NCI-H748 treated with DMSO at 0.1 percent for 48 hours (cell line): ENCODE data around the gene GALT.
"Not testable (repeated sequence)": the region's sequence is repeated elsewhere in the genome, so short reads cannot be mapped to it uniquely, and the experiment has no call there.

Experiments
- DNase-seq: peaks from one replicate; lab custom pipeline; 2025; lab: John Stamatoyannopoulos, UW

Gene GALT

DNA sequence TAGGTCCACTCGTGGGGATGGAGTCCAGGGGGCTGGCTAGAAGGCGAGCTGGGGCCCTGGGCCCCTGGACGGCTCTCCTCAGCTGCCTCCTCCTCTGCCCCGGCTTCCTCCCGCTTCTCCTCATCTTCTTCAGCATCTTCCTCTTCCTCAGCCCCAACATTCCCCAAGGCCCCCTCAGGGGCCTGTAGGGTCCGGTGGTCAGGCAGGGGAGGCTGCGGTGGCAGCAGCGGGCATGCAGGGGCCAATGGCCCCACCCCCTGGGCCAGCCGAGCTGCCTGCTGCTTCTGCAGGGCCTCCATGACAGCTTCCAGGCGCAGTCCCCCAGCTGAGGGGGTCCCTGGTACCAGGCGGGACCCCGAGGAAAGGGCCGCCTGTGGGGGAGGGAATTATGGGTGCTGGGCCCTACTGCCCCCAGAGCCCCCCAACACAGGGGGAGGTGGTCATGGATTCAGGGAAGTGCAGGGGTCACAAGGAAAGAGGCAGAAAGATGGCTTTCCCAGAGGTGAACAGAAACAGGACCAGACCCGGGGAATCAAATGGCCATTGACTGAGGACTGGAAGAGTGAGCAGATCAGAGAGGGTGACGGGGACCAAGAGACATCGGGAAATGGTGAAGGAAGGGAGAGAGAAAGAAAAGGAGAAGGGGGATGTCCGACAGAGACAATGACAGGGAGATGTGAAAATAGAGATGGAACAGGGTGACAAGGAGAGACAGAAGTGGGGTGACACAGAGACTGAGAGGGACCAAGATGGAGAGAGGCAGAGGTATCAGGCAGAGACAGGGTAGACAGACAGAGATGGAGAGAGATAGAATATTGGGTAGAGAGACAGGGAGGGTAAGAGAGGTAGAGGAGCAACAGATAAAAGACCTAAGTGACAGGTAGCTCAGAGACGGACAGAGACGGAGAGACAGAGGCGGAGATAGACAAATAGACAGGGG is 18.5 kb upstream of the GALT start:
- DNase-seq: no peak

DNA sequence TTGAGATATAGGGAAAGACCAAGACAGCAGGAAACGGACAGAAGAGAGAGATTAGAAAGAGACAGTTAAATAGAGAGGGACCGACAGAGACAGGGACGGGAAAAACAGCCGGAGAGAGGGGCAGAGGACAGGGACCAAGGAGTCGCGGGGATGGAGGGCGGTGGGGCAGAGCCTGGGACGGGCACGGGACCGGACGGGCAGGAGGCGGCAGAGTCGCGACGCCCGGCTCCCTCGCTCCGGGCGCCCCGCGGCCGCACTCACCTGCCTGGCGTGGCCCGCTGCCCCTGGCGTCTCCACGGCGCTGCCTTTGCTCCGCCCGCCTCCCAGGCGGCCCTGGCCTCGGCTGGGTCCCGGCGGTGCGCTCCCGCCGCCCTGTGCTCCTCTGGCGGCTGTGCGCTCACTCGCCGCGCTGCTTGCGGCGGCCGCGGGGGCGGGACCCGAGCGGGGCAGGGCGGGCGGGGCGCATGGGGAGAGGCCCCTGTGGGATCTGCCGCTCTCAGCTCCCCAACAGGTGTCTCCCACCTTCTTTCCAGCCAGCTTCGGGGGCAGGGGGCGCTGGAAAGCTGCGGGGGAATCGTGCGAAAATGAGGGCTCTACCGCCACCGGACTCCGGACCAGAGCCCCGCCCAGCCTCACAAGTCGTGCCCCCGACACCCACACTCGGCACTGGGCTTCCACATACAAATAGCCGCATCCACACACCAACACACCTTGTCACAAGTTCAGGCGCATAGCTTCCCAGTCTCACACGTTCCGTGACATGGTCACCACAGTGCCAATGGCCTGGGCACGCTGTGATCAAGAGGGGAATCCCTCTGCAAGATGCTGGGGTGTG is 17.6 kb upstream of the GALT start, which contains the start of gene ARID3C:
Gene ARID3C, minus strand, starts transcription at position 411 of the 835 bp plus-strand sequence. CDS start 1,052 bp downstream, outside the sequence.
- no peak for DNase-seq

DNA sequence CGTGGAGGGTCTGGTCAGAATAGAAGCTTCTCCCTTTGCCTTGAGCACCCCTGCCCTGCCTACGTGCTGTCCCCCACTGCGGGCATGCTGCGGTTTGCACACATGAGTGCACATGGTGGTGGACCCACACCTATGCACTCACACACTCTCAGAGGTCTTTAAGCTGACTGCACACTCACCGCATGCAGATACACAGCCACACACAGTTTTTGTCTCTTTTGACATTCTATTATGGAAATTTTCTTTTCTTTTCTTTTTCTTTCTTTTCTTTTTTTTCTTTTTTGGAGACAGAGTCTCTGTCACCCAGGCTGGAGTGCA is 17.0 kb upstream of the GALT start:
- DNase-seq: no peak

DNA sequence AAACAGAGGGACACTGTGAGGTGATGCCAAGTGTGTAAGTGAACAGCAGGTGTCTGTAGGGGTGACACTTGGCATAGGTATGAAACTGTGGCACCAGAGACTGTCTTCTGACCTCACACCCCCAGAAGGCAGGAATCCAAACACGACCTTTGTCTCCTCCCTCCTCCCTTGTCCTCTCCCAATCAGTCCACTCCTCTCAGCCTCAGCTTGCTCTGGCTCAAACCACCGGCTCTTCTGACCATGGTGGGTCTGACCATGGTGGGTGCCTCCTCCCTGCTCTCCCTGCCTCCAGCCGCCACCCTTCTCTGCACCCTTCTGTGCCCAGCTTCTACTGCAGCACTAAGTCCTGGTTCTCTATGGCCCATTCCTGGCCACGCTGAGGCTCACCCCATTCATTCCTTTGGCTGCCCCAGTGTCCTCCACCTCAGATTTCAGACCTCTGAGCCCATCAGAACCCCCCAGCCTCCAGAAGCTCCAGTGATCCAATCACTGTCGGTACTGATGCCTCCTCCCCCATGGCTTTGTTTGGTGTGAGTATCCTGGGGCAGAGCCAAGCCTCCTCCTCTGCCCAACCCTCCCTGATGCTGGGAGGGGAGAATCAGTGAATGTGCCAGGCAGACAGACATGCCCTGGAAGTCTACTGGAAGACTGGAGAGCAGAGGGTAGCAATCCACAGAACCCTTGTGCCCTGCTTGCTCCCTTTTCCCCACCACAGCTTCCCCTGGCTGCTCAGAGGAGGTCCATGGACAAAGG is 15.9 kb upstream of the GALT start:
- DNase-seq: no peak

DNA sequence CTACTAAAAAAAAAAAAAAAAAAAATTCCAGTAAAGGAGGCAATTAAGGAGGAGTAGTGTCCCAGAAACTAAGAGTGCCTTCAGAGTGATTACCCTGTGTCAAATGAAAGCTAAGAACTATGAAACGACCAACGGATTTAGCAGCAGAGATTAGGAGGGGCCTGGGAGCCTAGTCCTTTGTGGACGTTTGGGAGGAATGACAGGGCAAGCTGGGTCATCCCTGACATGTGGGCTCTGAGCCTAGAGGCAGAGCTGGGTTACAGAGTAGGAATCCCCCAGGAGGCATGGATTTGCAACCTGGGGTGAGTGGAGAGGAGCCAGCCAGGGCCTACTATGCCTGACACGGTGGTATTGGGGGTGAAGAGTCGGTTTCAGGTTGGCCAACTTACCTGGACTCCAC is 13.3 kb upstream of the GALT start:
- no peak for DNase-seq

DNA sequence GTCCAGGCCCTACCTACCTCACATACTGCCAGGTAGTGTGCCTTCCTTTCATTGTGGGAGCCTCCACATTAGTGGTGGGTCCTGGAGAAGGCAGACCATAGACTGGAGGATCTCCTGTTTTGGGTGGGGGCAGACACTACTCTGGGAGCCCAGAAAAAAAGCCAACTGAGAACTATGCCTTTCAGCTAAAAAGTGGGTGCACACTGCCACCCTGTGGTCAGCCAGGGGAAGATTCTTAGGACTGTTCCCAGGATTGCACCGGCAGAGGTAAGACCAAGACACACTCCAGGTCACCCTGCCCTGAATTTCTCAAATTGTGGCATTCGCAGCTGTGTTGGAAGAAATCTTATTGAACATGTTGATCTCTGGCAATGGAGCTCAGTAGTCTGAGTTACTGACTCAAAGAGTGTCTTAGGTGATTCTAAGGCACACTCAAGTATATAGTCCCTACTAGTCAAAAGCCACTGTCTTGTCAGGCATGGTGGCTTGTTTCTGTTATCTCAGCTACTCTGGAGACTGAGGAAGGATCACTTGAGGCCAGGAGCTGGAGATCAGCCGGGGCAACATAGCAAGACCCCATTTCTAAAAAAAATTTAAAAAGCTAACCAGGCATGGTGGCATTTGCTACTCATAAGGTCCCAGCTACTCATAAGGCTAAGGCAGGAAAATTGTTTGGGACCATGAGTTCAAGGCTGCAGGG is 12.5 kb upstream of the GALT start:
- peak; percentile 54 for DNase-seq

DNA sequence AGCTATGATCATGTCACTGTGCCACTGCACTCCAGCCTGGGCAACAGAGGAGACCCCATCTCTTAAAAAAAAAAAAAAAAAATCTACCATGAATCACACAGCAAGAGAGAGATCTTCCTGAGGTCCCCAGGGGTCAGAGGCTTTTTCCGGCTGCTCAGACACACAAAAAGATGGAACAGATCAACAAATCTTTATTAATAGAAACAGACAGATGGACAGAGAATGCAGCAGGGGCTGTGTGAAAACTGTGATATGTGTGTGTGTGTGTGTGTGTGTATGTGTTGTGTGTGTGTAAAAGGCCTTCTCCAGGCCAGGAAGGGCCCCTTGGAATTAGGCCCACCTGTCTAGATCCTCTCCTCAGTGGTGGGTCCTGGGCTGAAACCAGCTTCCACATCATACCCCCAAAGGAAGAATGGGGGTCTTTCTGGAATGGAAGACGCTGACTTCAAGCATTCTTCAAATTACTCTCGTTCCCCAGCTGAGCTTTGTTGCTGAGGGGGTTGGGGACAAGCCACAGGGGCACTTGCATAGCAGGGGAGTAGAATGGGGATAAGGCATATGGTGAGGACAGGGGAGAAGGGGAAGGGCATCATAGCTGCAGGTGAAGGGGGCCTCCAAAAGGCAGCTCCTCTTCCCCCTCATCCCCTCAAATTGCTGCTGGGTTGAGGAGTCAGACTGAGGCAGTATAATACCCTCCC is 11.8 kb upstream of the GALT start:
- no peak for DNase-seq

DNA sequence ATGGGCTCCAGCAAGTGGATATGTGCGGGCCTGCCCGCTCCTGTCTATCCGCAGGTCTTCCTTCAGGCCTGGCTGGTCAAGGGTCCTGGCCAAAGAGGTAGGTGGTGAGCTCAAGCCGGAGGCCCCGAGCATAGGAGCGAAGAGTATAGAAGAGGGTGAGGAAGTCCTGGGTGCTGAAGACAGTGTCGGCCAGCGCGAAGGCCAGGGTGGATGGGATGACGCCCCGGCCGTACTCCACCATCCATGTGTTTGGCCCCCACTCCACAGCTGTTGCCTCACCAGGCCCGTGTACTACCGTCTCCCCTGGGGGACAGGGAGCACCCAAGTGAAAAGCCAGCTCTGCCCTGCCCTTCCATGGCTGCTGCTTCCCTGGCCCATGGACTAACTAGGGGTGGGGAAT is 10.9 kb upstream of the GALT start:
- no peak for DNase-seq

DNA sequence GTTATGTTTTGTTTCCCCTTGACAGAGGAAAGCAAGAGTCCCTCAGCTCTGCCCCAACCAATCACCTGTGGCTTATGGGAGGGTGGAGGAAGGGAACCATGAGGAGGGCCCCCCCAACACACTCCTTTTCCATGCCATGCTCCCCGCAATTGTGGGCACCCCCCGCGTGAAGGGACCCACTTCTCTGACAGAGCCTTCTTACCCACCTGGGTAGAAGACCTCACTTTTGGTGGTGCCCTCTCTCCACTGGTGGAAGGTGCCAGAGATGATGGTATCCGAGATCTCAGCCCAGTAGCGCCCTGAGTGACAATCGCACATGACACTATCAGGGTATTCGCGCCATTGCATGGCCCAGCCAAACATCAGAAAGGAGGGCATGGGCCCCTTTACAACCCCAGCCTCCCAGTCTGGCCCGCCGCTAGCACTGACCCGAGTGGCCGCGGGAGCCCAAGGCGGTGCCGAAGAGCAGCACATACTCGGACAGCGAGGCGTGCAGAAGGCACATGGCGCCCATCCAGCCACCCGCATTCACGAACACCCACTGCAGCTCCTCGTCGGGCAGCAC is 9.6 kb upstream of the GALT start:
- DNase-seq: no peak

DNA sequence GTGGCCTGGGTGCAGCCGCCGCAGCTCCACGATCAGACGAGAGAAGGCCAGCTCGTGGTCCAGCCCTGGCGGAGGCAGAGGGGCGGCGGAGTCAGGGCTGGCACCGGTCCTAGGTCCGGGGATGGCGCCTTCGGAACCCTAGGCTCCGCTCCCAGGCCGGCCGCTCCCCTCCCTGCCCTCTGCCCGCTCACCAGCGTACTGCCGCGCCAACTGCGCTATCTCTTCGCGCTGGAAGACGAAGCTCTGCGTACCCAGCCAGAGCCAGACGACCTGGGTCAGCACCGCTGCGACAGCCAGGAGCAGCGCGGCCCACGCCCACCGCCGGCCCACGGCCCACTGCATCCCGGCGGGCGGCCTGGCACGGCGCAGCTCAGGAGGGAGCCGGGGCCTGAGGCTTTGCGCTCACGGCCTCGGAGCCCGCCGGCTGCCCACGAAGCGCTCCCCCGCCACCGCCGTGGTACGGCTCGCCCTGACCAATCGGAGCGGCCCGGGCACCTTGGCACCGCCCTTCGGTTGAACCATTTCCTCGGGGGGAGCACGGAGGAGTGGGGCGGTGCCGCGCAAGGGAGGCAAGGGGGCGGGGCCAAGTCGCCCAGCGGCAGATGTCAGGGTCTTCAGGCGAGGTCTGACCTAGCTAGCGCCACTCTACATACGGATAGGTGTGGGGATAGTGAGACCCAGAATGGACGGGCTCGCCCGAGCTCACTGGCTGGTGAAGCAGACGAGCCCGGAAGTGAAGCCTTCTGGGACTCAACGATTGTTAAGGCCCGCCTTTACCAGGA is 8.9 kb upstream of the GALT start, which contains the start of gene SIGMAR1:
Gene SIGMAR1, minus strand, starts transcription at position 432 of the 782 bp plus-strand sequence. Its CDS starts 90 bp downstream, at position 342.
- DNase-seq: peak; percentile 66

DNA sequence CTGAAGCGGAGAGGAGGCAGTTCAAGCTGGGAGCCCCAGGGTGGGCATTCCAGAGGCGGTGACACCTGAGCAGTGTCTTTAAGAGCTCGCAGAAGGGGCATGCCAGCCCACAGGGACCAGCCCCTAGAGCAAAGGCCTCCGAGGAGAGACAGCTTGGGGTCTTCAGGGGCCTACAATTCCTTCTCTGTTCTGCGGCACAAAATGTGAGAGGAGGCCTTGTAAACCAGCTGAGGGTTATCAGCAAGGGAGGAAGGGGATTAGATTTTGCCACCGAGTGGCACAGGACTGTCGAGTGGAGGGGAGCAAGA is 8.4 kb upstream of the GALT start:
- no peak for DNase-seq

DNA sequence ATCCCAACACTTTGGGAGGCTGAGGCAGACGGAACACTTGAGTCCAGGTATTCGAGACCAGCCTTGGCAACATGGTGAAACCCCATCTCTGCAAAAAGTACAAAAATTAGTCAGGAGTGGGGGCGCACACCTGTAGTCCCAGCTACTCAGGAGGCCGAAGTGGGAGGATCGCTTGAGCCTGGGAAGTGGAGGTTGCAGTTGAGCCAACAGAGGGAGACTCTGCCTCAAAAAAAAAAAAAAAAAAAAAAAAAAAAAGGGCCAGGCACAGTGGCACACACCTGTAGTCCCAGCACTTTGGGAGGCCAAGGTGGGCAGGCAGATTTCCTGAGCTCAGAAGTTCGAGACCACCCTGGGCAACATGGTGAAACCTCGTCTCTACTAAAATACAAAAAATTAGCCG is 7.2 kb upstream of the GALT start:
- DNase-seq: not testable (repeated sequence)

DNA sequence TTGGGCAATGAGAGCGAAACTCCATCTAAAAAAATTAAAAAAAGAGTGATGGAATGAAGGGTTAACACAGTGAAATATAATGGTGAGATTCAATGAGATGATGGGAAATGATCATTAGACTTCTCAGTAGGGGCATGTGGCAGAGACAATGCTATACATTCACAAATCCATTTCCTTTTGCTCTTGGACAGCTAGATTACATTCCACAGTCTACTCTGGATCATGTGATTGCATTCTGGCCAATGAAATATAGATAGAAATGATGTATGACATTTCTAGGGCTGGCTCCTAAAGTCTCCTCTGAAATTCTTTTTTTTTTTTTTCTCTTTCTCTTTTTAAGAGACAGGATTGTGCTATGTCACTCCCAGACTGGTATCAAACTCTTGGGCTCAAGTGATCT is 3.8 kb upstream of the GALT start:
- no peak for DNase-seq

DNA sequence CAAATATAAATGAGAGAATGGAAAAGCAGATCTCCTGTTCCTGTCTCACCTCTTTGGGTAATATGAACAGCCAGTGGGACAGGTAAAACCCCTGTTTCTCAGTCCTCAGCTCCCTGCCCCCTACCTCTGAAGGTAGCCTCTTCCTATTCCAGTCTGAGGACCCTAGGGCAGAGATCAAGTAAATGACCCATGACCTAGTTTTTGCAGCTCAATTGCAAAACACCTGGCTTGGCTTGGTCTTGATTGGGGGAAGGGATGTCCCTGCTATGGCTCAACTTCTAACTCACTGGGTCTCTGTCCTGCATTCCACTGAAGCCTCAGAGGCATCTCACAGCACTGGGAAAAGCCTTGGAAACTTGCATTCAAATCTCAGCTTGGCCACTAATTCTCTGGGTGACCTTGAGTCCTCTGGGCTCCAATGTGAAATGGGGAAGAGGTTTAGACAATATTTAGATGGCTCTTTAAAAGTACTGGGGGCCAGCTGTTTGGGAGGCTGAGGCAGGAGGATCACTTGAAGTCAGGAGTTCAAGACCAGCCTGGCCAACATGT is 1.6 kb upstream of the GALT start:
- DNase-seq: no peak

DNA sequence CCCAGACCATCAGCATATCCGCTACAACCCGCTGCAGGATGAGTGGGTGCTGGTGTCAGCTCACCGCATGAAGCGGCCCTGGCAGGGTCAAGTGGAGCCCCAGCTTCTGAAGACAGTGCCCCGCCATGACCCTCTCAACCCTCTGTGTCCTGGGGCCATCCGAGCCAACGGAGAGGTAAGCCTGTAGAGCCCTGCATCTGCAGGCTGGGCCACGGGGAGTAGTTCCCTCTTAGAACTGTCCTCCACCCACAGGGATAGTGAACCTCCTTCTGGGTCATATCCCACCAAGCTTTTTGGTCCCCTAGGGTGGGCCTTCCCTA is 569 bp downstream of the GALT start:
- DNase-seq: no peak

DNA sequence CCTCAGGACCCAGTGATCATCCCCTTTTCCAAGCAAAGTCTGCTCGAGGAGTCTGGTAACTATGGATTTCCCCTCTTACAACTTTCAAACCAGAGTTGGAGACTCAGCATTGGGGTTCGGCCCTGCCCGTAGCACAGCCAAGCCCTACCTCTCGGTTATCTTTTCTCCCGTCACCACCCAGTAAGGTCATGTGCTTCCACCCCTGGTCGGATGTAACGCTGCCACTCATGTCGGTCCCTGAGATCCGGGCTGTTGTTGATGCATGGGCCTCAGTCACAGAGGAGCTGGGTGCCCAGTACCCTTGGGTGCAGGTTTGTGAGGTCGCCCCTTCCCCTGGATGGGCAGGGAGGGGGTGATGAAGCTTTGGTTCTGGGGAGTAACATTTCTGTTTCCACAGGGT is 1.2 kb downstream of the GALT start:
- DNase-seq: no peak

DNA sequence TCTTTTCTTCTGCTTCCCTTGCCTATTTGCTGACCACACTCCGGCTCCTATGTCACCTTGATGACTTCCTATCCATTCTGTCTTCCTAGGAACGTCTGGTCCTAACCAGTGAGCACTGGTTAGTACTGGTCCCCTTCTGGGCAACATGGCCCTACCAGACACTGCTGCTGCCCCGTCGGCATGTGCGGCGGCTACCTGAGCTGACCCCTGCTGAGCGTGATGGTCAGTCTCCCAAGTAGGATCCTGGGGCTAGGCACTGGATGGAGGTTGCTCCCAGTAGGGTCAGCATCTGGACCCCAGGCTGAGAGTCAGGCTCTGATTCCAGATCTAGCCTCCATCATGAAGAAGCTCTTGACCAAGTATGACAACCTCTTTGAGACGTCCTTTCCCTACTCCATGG is 2.2 kb downstream of the GALT start:
- DNase-seq: no peak

DNA sequence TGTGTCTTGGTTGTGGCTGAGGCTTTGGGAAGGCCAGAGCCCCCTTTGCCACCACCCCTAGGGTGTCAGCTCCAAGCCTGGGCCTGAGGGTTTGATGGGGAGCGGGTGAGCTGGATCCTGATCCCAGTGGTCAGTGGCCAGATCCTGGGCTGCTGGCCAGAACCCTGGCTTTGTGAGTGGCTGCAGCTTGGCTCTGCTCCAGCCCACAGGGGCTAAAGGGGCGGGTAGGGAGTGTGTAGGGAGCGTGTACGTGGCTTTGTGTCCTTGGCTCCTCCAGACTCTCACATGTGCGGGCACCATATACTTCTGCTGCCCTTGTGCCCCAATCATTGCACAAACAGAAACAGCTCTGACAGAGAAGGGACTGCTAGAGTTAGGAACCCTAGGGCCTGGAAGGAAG is 4.3 kb downstream of the GALT start:
- DNase-seq: no peak

DNA sequence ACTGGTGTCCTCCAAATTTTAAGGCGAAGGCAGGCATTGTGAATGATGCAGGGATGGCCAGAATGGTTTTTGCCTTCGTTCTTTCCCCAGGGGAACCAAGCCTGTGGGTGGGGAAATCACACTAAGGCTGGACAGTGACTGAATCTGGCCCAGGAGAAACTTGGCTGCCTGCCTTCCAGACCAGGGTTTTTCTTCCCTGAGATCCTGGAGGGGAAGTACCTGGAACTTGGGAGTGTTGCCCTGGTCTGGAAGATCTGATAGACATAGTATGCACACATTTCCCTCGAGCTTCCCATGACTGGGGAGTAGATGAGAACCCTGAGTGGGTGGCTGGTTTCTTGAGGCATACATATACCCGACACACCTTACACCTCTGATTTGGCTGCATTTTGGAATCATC is 4.8 kb downstream of the GALT start:
- no peak for DNase-seq
